Fibroblast of lung (primary cell): Measurements from ENCODE around the gene TNFSF18.

Experiments used
- EZH2 ChIP-seq: IDR thresholded peaks from 2 replicates; pipeline ENCODE4 v1.5.1; 2012; ENCODE audit warnings: low read length, control low read depth, mild to moderate bottlenecking; ENCODE audit errors: missing control alignments
- TF ChIP-seq, protein P1 (sequence below), 2 donors: IDR thresholded peaks in 1 of 2; conservative IDR thresholded peaks in 1 of 2; 1 replicate in 1 of 2; 2 replicates in 1 of 2; pipeline ENCODE4 v1.5.1; 2011 to 2012; ENCODE audit warnings: low read length in 2 of 2, control low read depth in 1 of 2, inconsistent platforms in 1 of 2, low read depth in 1 of 2, mild to moderate bottlenecking in 1 of 2

DNA sequence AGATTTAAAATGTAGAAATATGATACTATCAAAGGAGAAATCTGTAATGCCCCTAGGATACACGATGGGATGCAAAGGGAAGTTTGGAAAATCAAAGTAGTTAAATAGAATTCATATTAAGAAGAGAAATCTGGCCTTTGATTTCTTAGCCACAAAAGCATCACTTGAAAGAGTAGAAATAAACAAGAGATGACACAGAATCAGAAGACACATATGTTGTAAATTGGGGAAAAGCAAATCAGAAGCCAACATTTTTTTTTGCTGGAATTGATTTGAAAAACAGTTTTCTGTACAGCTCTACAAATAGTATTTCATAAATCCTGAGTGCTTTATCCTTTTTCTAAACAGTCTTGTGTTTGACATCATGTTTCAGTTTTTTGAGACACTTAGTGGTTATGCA is 12.4 kb upstream of the TNFSF18 start:
- TF ChIP-seq, protein P1, sequence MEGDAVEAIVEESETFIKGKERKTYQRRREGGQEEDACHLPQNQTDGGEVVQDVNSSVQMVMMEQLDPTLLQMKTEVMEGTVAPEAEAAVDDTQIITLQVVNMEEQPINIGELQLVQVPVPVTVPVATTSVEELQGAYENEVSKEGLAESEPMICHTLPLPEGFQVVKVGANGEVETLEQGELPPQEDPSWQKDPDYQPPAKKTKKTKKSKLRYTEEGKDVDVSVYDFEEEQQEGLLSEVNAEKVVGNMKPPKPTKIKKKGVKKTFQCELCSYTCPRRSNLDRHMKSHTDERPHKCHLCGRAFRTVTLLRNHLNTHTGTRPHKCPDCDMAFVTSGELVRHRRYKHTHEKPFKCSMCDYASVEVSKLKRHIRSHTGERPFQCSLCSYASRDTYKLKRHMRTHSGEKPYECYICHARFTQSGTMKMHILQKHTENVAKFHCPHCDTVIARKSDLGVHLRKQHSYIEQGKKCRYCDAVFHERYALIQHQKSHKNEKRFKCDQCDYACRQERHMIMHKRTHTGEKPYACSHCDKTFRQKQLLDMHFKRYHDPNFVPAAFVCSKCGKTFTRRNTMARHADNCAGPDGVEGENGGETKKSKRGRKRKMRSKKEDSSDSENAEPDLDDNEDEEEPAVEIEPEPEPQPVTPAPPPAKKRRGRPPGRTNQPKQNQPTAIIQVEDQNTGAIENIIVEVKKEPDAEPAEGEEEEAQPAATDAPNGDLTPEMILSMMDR (conservative IDR thresholded peaks at IDR 0.05 in 1 of 2, IDR thresholded peaks at IDR 0.05 in 1 of 2; ENCODE audit: low read depth in 1 of 2, low read length in 2 of 2) = no peak
- TF ChIP-seq EZH2 = no peak
